Kidney glomerular epithelial cell (primary cell): ENCODE results near the gene IPO5.

Experiments
- DNase-seq: peaks from one replicate; lab custom pipeline; 2025; lab: John Stamatoyannopoulos, UW

Gene IPO5

DNA sequence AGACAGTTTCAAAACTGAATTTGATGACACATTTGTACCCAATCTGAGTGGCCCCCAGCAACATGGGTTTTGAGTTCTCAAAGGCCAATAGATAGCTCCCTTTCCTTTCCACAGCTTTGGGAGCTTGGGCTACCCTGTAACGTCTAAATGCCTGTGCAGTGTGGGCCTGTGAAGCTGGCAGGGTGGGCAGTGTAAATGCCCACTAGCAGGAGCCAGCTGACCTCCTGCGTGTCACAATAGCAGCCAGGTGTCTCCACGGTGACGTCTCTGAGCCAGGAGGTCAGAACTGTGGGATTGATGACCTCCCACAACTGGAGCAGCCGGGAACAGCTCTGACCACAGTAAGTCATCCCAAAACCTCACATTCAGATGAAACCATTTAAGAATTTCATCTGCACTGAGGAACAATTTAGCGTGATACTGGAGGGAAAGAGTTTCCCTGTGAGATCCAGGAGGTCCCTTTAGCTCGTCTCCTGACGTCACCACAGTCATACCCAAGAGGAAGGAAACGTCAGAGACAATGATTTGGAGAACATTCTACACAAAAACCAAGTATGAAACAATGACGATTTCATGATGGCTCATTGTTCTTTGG lies at the start of gene IPO5:
TSS of gene IPO5 (plus strand) at position 300 of the 595 bp plus-strand sequence. CDS start 23,022 bp downstream, outside the sequence.
- no peak for DNase-seq

DNA sequence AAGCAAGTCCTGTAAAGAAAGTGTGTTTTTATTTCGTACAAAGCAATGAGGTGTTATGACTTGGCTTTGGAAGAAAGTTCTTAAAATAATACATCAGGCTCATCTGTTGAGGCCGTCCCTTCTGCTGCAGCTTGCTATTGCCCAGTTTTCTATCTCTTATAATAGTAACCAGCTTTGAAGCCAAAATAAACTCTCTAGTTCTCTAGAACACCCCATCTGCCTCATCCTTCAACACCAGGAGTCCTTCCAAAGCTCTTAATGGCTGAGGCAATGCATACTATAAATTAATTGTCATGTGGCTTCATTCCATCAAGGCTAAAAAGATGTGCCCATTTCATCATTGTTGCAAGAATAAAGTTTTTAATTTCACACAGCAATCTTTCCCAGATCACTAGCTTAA lies 49.4 kb upstream of the IPO5 start:
- no peak for DNase-seq

DNA sequence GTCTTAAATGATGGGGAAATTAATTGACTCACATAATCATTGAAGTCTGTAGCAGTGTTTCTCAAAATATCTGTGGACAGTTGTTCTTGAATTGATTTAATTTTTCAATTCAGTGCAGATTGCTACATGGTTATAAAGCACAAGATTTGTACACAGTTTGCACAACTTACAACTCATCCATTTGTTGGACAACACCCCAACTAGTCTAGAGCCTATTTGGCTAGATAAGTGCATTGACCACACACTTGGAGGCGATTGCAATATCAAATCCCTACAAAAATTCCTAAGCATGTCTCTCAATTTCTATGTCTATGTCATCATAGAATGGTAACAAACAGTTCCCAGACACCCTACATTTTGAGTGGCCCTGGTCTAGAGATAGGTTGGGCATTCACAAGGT lies 48.0 kb upstream of the IPO5 start:
- DNase-seq = no peak

DNA sequence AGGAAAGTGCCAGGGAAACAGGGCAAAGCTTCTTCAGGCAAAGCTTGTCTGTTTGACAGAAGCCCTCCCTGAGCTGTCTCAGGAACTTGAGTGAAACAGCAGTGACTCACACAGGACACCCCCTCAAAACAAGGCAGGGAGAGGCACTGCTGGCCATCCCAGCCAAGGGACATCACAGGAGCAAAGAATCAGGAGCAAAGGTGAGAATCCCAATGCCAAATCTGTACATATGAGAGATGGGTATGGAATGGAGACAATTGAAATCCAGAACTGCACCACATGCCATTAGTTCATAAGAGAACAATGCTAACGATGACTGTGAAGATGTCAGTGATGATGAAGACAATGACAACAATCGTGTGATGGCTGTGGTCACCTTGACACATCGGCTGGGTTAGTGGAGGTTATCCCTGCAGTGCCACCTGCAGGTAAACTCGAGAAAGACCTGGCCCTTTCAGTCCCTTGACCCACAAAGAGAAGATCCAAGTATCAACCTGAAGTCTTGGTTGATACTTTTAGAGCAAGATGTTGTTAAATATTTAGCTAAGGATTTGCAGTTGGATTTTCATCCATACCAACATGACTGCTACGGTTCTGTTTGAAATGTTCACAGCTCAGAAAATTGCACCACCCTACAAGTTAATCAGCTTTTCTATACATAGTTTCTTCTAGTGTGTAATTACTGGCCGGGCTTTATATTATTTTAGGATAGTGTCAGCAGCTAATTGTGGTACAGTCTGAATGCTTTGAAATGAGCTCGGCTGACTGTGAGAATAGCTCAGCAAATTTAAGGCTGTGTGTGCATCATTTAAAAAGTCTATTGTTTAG lies 42.0 kb upstream of the IPO5 start:
- DNase-seq = peak; percentile 1

DNA sequence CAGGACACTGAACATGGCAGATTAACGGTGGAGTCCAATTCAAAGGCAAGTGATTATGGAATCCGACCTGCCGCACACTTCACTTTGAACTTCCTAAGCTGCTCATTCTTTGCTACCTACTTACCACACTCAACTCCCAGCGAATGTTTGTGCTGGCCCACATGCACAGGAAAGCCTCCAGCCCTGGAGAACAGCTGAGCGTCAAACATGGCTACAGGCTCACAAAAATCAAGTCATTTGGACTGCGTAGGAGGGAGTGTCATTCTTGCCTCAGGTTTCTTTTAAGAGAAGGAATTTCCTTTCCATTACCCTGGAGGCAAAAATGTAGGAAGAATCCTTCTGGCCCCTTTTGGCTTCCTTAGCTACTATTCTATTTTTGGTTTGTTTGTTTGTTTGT lies 41.3 kb upstream of the IPO5 start:
- no peak for DNase-seq

DNA sequence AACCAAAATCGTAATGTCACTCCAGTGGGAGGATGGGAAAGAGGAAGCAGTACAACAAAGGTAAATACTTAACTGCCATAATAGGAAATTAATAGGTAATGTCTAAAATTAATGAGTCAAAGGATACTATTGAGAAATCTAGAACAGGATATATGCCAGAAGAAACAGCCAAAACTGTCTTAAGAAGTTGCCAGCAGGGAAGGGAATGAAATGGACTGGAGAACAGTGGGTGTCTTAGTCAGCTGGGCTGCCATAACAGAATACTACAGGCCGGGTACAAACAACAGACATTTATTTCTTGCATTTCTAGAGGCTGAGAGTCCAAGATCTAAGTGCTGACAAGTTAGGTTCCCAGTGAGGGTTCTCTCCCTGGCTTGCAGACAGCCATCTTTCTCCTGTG lies 40.3 kb upstream of the IPO5 start:
- DNase-seq = no peak

DNA sequence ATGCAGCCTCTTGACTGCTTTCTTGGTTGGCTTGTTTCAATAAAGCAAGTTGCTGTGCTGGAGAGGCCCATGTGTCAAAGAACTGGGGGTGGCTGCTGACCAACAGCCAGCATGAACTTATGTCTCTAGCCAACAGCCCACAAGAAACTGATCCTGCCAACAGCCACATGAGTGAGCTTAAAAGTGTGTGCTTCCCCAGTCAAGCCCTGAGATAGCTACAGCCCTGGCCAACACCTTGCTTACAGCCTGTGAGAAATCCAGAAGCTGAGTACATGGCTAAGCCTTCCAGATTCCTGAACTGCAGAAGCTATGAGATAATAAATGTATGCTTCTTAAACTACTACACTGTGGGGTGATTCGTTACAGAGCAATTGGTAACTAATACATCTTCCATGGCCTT lies 38.9 kb upstream of the IPO5 start:
- no peak for DNase-seq

DNA sequence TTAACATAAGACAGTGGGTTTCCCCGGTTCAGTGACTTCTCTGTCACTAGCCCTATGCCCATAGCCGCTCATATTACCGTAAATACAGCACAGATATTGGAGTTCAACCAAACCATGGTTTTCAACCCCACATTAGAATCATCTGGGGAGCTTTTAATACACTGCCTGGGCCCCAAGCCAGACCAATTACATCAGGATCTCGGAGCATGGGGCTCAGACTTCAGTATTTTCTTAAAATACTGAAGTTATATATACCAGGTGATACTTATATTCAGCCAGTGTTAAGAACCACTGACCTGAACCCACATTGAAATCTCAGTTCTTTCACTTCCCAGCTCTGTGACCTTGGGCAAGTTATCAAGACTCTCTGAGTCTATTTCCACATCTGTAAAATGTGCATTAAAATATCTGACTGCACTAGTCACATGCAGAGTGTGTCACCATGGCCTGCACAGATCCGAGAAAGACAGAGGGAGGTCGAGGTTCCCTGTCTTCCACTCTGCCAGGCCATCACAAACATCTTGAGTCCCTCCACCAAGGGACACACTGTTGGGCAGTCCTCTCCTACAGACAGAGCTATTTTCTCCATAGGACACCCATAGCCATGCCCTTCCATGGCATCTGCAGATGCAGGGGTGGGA lies 32.2 kb upstream of the IPO5 start:
- DNase-seq = no peak

DNA sequence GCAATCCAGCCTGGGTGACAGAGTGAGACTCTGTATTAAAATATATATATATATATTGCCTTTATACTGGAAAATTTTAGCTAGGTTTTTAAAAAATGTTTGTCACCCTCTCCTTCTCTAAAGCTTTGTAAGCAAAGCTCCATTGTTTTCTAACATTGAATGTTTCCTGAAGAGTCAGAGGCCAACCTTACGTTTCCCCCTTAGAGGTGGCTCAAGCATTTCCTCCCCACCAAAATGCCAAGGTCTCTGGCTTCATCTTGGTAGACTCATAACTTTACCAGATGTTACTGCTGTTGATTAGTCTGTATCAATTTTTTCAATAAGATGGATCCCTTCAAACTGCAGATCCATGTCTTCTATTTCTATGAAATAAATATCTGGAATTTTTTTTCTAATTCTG lies 25.2 kb upstream of the IPO5 start:
- no peak for DNase-seq

DNA sequence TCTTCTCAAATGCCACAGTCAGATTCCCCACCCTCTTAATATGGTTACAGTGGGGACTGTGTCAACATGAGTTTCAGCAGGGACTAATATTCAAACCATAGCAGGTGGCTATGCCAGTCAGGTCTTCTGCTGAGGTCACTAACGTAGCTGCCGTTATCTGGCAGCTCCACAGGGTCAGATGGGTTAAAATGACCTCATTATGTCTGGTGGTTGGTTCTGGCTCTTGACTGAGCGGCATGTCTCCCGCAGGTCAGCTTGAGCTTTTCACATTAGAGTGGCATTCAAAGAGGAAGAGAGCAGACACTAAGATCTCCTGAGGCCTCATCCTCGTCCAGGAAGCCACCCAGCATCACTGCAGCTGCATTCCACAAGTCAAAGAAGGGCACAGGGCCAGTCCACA lies 21.4 kb upstream of the IPO5 start:
- no peak for DNase-seq

DNA sequence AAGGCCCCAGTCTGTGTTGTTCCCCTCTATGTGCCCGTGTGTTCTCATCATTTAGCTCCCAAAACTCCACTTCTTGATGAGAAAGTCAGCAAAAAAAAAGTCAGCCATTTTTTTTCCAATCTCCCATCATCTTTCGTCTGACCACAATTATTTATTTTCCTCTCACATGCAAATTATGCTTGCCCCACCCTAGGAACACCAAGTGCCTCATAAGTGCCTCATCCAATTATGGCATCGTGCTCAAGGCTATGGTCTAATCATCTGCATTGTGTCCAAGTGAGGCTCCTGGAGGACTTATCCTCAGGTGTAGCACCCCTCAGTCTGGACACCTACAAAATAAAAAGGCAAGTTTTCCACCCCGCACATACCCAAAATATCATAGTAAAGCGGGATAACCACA lies 20.8 kb upstream of the IPO5 start:
- no peak for DNase-seq

DNA sequence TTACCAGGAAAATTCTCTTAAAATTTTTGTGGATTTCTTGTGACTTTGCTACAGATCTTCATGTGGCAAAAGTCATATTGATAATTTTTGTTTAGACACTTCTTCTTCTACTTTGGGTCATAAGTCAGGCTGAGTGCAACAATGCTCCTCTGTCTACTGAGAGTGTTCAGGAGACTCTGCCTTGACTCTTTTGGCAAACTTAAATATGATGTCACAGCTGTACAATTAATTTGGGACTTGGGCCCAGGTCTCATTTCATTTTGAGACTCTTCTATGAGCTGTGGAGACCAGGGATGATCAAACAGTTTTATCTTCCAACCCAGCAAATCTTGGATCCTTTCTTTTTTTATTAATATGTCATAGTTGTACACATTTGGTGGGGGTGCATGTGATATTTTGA lies 19.7 kb upstream of the IPO5 start:
- no peak for DNase-seq

DNA sequence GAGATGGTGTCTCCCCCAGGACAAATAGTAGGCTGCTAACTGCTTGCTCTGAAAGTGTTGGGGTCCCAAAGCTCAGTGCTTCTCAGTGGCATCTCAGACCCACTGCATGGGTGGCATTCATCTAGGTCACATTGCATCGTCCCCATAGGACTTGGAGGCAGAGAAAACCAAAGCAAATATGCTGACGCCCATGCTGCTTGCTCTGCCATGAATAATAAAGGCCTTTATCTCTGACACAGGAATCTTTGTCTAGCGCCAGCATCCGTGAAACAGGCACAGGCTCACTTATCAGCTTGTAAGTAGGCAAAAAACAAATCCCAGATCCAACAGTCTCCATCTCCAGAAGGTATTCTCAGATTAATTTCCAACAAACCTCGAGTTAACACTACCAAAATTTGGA lies 18.9 kb upstream of the IPO5 start:
- DNase-seq = no peak

DNA sequence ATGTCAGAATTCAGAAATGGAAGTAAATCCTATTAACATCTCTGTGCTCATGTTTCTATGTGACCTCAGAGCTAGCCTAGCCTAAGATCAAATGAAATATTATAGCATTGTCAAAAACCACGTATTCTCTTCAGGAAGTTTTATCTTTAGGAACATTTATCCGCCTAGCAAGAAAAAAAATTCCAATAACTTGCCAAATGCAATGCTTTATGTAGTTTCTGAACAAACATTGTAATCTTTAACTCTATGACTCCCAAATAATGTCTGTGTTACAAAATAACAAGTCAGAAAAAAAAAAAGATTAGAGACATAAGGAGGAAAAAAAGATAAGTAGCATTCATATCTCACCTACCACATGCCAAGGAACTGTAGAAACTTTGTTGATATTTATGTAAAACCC lies 18.4 kb upstream of the IPO5 start:
- no peak for DNase-seq

DNA sequence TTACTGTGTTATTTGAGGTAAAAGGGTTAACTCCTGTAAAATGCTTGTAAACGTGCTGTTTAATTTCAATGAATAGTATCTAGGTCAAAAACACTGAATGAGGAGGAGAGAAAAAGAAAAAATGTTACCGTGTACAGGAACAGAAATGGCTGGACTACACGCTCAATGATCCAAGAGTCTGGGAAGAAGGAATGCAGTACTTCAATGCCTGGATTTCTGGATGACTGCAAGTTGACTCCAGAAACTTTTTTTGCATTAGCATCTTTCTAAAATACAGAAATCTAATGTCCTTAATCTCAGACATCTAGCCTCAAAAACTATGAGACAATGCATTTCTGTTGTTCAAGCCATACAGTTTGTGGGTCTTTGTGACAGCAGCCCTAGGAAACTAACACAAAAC lies 17.4 kb upstream of the IPO5 start:
- no peak for DNase-seq

DNA sequence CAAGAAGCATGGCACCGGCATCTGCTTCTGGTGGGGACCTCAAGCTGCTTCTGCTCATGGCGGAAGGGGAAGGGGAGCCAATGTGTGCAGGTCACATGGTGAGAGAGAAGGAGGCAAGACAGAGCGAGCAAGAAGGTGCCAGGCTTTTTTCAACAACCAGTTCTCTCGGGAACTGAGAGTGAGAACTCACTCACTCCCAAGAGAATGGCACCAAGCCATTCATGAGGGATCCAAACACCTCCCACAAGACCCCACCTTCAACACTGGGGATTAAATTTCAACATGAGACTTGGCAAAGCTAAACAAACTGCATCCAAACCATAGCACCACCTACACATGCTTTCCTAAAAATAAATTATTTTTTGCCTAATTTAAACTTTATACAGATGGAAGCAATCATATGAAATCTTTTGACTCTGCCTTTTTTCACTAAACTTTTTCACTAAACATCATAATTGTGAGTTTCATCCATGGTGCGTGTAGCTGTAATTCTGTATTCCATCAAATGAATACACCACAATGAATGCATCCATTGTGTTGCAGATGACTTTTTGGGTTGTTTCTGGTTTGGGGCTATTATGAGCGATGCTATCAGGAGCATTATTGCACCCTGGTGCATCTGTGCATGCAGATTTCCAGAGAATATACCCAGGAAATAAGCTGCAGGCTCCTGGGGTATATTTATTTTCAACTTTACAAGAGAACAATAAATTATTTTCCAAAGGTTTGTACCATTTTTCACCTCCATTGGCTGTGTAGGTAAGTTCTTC lies 14.6 kb upstream of the IPO5 start:
- no peak for DNase-seq

DNA sequence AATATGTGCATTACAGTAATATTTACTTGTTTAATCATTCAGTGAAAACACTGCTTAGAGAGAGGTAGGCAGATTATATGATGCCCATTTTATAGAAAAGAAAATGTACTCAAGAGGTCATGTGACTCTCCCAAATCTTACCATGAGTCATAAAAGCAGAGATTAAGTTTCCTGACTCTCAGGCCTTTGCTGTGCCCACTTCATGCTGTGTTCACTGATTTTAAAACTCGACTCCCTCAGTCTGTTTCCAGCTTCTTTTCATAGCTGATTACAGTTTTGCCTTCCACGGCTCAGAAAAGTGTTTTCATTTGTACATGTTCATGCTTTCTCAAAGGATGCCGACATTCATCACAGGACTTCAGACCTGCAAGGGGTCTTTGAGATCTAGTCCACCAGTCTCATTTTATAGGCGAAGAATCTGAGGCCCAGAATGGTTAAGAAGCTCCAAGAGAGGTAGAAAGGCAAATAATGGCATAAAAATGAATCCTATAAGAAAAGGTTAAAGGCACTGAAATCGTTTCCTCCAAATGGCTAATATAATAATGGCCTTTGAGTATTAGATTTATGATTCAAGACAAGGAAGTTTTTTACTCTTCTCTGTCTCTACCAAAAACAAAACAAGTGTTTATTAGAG lies 9.0 kb upstream of the IPO5 start:
- DNase-seq = no peak

DNA sequence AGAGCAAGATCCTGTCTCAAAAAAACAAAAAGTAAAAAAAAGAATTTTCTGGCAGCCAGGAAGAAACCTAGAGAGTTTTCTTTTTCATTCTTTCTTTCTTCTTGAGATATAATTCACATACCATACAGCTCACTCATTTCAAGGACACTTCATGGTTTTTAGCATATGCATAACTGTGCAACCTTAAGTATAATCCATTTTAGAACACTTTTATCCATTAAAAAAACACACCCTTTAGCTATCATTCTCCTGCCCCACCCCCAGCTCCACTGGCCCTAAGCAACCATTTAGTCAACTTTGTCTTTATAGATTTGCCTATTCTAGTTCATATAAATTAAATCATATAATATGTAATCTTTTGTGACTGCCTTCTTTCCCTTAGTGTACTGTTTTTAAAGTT lies 8.1 kb upstream of the IPO5 start:
- no peak for DNase-seq

DNA sequence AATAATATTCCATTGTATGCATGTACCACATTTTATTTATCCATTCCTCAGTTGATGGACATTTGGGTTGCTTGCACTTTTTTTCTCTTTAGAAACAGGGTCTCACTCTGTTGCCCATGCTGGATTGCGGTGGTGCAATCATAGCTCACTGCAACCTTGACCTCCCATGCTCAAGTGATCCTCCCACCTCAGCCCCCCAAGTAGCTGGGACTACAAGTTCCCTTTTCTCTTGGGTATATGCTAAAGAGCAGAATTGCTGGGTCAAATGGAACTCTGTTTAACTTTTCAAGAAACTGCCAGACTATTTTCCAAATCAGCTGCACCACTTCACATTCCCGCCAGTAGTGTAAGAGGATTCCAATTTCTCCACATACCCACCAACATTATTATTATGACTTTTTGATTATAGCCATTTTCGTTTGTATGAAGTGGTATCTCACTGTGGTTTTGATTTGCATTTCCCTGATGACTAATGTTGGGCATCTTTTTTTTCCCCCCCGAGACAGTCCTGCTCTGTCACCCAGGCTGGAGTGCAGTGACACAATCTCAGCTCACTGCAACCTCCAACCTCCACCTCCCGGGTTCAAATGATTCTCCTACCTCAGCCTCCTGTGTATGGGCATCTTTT lies 7.6 kb upstream of the IPO5 start:
- no peak for DNase-seq

DNA sequence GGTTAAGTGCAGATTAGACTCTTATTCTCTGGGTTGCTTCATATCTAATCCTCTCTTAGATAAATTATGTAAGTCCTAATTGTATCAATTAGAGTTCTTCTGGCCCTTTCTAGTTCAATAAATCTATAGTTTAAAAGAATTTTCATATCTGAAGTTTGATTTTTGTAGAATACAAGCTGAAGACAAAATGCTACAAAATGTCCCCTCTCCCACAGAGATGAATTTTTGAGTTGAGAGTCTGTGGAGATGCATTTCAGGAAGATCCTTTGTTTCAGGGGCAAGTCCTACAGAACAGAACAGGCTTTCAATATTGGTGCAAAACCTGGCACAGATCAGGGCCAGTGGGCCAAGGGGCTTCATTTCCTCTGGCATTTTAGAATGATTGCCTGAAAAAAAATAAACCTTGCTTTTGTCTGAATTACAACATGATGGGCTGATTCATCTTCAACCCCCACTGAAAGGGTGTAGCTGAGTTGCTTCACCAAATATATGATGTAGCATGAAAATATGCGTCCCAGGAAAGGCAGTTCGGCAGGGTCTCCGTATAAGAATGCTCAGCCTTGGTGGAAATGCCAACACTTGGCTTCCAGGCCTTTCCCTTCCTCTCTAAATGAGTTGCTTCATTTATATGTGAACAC lies 6.4 kb upstream of the IPO5 start:
- DNase-seq = peak; percentile 61

DNA sequence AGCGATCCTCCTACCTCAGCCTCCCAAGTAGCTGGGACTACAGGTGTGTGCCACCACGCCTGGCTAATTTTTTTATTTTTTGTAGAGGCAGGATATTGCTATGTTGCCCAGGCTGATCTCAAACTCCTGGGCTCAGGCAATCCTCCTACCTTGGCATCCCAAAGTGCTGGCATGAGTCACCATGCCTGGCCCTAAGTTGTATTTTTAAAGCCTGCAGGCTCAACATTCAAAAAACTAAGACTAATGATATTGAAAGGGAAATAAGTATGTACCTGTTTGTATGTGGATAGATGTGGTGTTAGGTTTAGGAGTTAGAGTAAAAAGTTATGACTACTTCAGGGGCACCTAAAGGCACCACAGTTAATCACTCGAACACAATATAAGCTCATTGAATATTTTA lies 5.4 kb upstream of the IPO5 start:
- no peak for DNase-seq
